GM12878 (cell line): ENCODE results near the gene MYO15A. TPM values are rescaled to one million over a fixed set of nuclear protein-coding genes. Genes with fewer than 3 reads are reported as not detected.

ENCODE experiments used
- BCL11A ChIP-seq: IDR thresholded peaks from 2 replicates; pipeline ENCODE4 v1.6.1; 2011; ENCODE audit warnings: low read depth, low read length
- CEBPZ ChIP-seq: fragments of 150-350 bp; IDR thresholded peaks from 2 replicates; pipeline ENCODE4 v1.6.1; 2016; ENCODE audit warnings: low read depth, low read length
- CHD4 ChIP-seq: fragments of 200-600 bp; sonication (generic); IDR thresholded peaks from 2 replicates; pipeline ENCODE4 v1.6.1; 2016; ENCODE audit warnings: mild to moderate bottlenecking
- CREB1 ChIP-seq: IDR thresholded peaks from 2 replicates; pipeline ENCODE4 v1.6.1; 2012; ENCODE audit warnings: low read depth, mild to moderate bottlenecking, inconsistent platforms
- HDAC6 ChIP-seq: fragments of 200-600 bp; sonication (generic); IDR thresholded peaks from one replicate; pipeline ENCODE4 v1.8.0; 2017; ENCODE audit warnings: antibody characterized with exemption; ENCODE audit not compliant: unreplicated experiment
- IKZF1 ChIP-seq: fragments of 450-650 bp; conservative IDR thresholded peaks from 2 replicates; pipeline ENCODE4 v1.6.1; 2017; ENCODE audit warnings: antibody characterized with exemption, mild to moderate bottlenecking
- MEF2B ChIP-seq: fragments of 450-650 bp; IDR thresholded peaks from 2 replicates; pipeline ENCODE4 v1.6.1; 2018; ENCODE audit warnings: mild to moderate bottlenecking, moderate library complexity; ENCODE audit not compliant: partially characterized antibody, poor library complexity, severe bottlenecking
- NR2F1 ChIP-seq: fragments of 450-650 bp; conservative IDR thresholded peaks from 2 replicates; pipeline ENCODE4 v1.6.1; 2017; ENCODE audit warnings: mild to moderate bottlenecking
- PAX8 ChIP-seq: fragments of 450-650 bp; IDR thresholded peaks from 2 replicates; pipeline ENCODE4 v1.6.1; 2017; ENCODE audit warnings: mild to moderate bottlenecking, moderate library complexity
- POLR2A ChIP-seq: IDR thresholded peaks from 2 replicates; pipeline ENCODE4 v1.6.1; 2011; ENCODE audit warnings: low read depth, mild to moderate bottlenecking, low read length
- RBBP5 ChIP-seq: fragments of 200-600 bp; sonication (generic); conservative IDR thresholded peaks from 2 replicates; pipeline ENCODE4 v1.6.1; 2016
- RELB ChIP-seq: fragments of 450-650 bp; IDR thresholded peaks from 2 replicates; pipeline ENCODE4 v1.6.1; 2017; ENCODE audit warnings: low read depth, mild to moderate bottlenecking, moderate library complexity
- SMC3 ChIP-seq: IDR thresholded peaks from 2 replicates; pipeline ENCODE4 v1.6.1; 2011; ENCODE audit warnings: low read length, improper control_type of control experiment, borderline replicate concordance
- TCF3 ChIP-seq: IDR thresholded peaks from 2 replicates; pipeline ENCODE4 v1.6.1; 2012; ENCODE audit warnings: low read depth, mild to moderate bottlenecking, low read length, borderline replicate concordance; ENCODE audit not compliant: insufficient read depth
- ZBTB4 ChIP-seq: fragments of 450-650 bp; formaldehyde crosslinking; IDR thresholded peaks from 2 replicates; pipeline ENCODE4 v1.4.0; 2022; ENCODE audit warnings: mild to moderate bottlenecking, moderate library complexity
- ZNF217 ChIP-seq: fragments of 450-650 bp; IDR thresholded peaks from 2 replicates; pipeline ENCODE4 v1.6.1; 2017; ENCODE audit warnings: antibody characterized with exemption, mild to moderate bottlenecking
- ZNF24 ChIP-seq: fragments of 450-650 bp; IDR thresholded peaks from 2 replicates; pipeline ENCODE4 v1.6.1; 2017; ENCODE audit warnings: antibody characterized with exemption, mild to moderate bottlenecking
- ZNF687 ChIP-seq: fragments of 450-650 bp; IDR thresholded peaks from 2 replicates; pipeline ENCODE4 v1.6.1; 2017; ENCODE audit warnings: mild to moderate bottlenecking, moderate library complexity
- ZZZ3 ChIP-seq: IDR thresholded peaks from 2 replicates; pipeline ENCODE4 v1.6.1; 2011; ENCODE audit warnings: low read depth; ENCODE audit not compliant: control insufficient read depth, insufficient read length
- polyA plus RNA-seq, 11 experiments: library from polyadenylated mRNA; depleted of rRNA in 4 of 11; unstranded in 6 of 11; stranded (reverse) in 5 of 11; fragments of >200 nt; fragmentation: Nextera tagmentation in 4 of 11; fragmentation: Illumina TruSeq in 1 of 11; extraction: Ambion mirVana in 4 of 11; extraction: Trizol in 1 of 11; gene quantifications; 1 replicate in 1 of 11; 2 replicates in 10 of 11; pipeline versions ENCODE4 v1.2.1 to v1.2.3, GENCODE V29; 2011 to 2016; ENCODE audit warnings: inconsistent platforms in 2 of 11, missing spikeins in 2 of 11, low read depth in 1 of 11
- total RNA-seq, 4 experiments: library from RNA; depleted of rRNA in 3 of 4; stranded (reverse); fragments of >200 nt in 3 of 4; fragmentation: Illumina TruSeq in 1 of 4; extraction: Trizol in 1 of 4; gene quantifications; 2 replicates each; pipeline versions ENCODE4 v1.2.1 to v1.2.3, GENCODE V29; 2013 to 2021

The MYO15A gene
- total and polyA plus RNA-seq, 10 of the 15 experiments (the other 5 are each of a cell fraction or from before 2014, with no cell fraction given): 0.03 to 0.77 (median 0.21) TPM; not detected in 4

- no peak for TF ChIP-seq ZBTB4
- TF ChIP-seq BCL11A: peak; percentile 60; the same call in 1 of the 2 replicates
- TF ChIP-seq SMC3: no peak
- TF ChIP-seq RELB: no peak
- TF ChIP-seq CEBPZ: peak; percentile 64
- TF ChIP-seq CHD4: no peak
- TF ChIP-seq POLR2A: peak; percentile 77
- TF ChIP-seq NR2F1: peak; percentile 39
- no peak for TF ChIP-seq MEF2B
- no peak for TF ChIP-seq HDAC6
- TF ChIP-seq ZNF217: no peak
- TF ChIP-seq PAX8: no peak
- no peak for TF ChIP-seq TCF3
- TF ChIP-seq ZNF687: peak; percentile 89
- peak; percentile 89 for TF ChIP-seq CREB1
- TF ChIP-seq IKZF1: peak; percentile 100
- TF ChIP-seq ZZZ3: no peak
- no peak for TF ChIP-seq RBBP5
- TF ChIP-seq ZNF24: no peak
These were observed 75.0 kb downstream of the MYO15A start, which contains the start of gene ALKBH5 (continued) for GRCh38 chr17:18183334-18184142.
